HL-60/S4 (cell line): ENCODE data around the gene FRAT1.
"Not testable (repeated sequence)": the region's sequence is repeated elsewhere in the genome, so short reads cannot be mapped to it uniquely, and the experiment has no call there.

ENCODE experiments used
- in situ Hi-C: fragments of 300-500 bp; cut with MboI; formaldehyde crosslinking; loops from 2 replicates; pipeline ENCODE4 v1.14.3; 2022; ENCODE audit warnings: low sequenced_read_pairs

FRAT1 gene

DNA sequence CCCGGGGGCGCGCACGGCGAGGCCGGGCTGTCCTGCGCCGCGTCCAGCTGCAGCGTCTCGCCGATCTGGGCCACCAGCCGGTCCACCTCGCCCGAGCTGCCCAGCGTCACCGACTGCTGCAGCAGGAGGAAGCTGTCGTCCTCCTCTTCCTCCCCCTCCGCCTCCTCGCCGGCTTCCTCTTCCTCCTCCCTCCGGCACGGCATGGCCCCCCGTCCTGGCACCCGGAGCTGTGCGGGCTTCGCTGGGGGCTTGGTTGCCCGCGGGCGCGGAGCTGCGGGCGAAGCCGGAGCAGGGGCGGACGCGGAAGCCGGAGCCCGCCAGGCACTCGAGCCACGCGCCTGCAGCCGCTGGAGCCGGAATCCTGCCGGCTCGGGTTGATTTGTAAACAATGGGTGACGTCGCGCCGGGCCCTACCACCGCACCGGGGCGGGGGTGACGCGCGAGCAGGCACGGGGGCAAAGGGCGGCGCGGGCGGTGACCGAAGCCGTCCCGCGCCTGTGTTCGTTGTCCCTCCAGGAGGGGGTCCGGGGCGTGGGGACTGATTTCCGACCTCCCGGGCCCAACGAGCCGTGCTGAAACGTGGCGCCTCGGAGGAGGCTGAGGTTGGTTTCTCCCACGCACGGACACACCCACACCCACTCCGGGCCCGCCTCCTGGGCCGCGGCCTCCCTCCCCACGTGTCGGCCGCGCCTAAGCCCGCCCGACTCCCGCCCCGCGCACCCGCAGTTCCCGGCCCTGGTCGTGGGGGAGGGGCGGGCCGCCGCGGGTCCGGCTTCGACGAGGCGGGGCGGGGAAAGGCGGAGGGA is 15.5 kb downstream of the FRAT1 start, which contains the start of gene FRAT2:
TSS of gene FRAT2 (minus strand) at position 360 of the 806 bp plus-strand sequence. CDS start at position 203, 157 bp downstream.
- in situ Hi-C loops = no loop called here

DNA sequence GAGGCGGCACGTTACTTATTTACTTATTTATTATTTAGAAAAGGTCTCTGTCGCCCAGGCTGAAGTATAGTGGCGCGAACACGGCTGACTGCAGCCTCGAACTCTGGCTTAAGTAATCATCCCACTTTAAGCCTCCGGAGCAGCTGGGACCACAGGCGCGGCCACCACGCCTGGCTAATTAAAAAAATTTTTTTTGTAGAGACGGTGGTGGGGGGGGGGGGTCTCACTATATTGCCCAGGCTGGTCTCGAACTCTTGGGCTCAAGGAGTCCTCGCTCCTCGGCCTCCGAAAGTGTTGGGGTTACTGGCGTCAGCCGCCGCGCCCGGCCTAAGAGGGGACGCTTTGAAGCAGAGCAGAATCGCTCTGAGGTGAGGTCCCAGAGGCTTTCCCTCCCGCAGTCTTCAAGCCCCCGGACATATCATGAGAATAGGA is 16.1 kb downstream of the FRAT1 start:
- in situ Hi-C loops = no loop called here

DNA sequence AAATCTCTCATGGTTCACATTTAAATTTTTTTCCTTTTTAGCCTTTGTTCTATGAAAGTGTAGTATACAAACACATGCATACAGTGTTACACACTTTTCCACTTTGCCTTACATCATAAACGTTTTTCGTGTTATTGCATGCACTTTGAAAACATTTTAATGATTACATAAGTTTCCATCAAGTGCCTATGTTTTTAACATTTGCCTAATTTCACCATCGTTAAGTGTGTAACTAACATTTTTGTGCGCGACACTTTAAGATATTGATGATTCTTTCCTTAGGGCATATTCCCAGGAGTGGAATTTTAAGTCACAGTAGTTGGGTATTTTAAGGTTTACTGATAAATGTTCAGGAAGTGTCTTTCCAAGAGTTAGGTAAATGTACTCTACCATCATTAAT is 16.9 kb downstream of the FRAT1 start:
- in situ Hi-C loops = no loop called here

DNA sequence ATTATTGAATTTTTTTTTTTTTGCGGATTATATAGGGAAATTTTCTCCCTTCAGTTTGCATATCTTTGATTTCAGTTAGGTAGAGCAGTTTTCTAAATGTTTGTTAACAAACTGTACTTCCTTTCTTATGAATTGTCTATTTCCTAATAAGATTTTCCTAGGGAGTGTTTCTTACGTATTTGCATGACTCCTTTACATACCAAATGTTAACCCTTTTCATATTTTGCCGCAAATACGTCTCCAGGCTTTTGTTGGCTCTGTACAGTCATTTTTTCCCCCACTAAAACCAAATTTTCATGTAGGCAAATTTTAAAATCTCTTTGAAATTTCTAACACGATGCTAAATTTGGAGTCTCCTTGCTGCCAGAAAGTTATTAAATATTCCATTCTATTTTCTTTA is 17.4 kb downstream of the FRAT1 start:
- in situ Hi-C loops = no loop called here

DNA sequence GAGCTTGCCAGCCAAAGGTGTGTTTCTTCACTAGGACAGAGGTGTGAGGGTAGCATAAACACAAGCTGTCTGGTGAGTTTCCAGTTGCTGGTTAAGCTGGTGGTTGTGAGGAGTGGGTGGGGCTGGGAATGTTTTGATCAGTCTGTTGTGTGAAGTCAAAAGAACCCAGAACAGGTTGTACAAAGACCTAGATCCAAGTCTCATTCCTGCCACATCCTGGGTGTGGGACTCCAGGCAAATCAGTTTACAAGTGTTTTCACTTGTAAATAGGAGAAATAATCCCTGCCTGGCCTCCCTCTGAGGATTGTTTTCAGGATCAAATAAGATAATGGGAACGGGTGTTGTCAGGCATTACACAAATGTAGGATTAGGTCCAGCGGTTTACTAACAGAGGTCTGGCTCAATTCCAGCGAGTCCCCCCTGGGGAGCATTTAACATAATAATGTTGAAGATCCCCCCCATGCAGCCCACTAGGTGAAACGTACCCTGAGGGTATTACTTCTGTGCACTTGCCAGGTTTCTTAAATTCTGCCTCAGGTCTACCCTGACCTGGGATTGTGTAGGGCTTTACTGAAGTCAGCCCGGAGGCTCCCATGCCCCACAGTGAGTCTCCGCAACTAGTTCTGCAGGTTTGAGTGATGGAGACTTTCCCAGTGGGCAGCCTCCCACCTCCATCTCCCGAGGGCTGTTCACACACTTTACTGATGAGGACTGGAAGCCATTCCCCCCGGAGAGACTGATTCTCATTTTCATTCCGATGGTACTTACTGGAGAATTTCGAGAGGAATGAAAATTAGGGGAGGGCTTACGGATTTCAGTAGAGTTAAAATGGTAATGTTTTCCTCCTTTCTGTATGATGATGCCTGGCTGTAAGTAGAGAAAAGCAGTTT is 18.1 kb downstream of the FRAT1 start:
- in situ Hi-C loops = no loop called here

DNA sequence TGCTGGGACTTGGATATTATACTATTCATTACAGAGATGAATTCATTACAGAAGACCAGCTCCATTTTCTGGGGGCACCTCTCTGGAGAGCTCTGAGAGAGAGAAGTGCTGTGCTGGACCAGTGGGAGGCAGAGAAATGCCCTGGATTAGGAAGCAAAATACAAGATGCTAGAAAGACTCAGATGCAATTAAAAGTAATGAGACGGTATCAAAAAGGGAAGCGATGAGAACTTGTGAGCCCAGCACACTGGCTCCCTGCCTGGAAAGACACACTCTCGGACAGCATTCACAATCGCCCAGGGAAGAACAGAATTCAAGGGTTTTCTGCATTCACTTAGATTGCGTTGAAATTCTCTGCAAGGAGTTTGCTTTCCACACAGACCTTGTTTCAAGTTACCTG is 19.0 kb downstream of the FRAT1 start:
- in situ Hi-C loops = no loop called here

DNA sequence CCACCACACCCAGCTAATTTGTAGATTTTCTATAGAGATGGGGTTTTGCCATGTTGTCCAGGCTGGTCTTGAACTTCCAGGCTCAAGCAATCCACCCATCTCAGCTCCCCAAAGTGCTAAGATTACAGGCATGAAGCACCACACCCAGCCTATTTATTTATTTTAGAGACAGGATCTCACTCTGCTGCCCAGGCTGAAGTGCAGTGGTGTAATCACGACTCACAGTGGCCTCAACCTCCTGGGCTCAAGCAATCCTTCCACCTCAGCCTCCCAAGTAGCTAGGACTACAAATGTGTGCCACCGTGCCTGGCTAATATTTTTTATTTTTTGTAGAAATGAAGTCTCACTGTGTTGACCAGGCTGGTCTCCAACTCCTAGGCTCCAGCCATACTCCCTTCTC is 22.3 kb downstream of the FRAT1 start:
- in situ Hi-C loops = no loop called here

DNA sequence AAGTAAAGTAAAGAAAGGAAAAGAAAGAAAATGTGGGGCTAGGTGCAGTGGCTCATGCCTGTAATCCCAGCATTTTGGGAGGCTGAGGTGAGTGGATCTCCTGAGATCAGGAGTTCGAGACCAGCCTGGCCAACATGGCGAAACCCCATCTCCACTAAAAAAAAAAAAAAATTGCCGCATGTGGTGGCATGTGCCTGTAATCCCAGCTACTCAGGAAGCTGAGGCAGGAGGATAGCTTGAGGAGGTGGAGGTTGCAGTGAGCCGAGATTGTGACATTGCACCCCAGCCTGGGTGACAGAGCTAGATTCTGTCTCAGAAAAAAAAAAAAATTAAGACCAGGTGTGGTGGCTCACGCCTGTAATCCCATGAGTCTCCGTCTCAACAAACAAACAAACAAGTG is 24.6 kb downstream of the FRAT1 start:
- in situ Hi-C loops = not testable (repeated sequence)

DNA sequence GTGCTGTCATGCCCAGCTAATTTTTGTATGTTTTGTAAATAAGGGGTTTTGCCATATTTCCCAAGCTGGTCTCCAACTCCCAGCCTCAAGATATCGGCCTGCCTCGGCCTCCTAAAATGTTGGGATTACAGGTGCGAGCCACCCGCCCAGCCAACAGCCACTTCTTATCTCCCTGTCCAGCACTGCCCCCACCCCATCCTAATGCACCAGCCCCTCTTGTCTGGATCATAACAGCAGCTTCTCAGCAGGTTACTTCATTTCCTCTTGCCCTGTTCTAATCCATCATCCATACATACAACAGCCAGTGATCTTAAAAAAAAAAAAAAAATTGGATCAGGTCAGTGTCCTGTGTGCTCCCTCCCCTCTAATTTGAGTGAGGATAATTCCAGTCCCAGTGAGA is 28.2 kb downstream of the FRAT1 start:
- in situ Hi-C loops = no loop called here

DNA sequence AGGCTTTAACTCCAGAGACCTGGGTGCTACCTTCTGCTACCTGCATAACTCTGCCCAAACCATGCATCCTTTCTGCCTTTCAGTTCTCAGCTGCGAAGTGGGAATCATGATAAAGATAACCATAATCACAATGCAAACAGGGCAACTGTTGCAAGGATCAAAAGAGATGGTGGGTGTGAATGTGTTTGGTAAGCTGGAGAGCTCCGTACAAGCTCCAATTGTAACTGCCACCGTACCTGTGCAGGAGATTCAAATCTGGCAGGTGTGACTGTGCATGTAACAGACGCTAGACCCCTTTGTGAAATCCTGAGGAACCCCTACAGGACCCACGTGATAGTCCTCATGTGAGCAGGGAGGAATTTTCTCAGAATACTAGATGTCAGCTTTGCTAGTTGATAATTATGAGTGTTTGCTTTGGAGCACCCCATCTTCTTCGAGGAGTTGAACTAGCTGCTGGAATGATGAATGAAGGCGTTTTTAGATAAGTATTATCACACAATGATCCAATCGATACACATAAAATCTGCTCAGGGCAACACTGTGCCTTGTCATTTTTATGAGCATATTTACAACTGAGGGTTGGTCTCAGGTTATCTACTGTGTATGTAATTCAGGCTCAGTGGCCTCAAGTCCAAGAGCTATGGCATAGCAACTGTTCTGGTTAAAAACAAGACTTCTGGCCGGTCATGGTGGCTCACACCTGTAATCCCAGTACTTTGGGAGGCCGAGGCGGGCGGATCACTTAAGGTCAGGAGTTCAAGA is 30.9 kb downstream of the FRAT1 start:
- in situ Hi-C loops = no loop called here

DNA sequence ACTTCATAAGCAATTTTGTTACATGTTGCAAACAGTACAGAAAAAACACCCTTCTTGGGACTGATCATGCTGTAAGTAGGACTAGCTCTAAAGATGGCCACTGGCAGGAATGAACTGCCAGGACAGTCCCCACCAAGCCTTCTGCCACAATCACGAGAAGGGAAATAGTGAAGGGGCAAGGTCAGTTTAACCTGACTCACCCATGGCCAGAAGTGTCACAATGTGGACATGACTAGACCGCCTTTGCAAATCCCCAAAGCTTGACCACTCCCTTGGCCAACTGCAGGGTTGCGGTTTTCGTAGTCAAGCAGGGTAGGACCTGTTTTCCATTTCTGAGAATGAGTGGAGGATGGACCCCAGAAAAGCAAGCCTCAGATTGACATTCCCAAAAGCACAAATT is 34.9 kb downstream of the FRAT1 start:
- in situ Hi-C loops = no loop called here

DNA sequence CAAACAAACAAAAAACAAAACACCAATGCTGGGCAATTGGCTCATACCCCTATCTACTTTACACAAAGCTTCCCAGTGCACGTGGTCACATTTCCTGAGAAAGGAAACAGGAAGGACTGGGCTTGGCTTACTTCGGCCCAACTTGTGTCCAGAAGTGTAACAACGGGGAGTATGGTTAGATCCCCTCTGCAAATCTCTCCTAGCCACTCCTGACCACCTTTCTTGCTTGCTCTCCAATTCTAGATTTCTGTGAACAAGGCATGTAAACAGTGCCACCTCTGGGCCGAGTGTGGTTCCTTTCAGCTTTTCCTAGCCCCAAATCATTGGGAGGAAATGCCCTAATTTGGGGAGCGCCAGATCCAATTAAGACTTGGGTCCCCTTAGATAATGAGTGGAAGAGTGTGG is 36.5 kb downstream of the FRAT1 start:
- in situ Hi-C loops = no loop called here

DNA sequence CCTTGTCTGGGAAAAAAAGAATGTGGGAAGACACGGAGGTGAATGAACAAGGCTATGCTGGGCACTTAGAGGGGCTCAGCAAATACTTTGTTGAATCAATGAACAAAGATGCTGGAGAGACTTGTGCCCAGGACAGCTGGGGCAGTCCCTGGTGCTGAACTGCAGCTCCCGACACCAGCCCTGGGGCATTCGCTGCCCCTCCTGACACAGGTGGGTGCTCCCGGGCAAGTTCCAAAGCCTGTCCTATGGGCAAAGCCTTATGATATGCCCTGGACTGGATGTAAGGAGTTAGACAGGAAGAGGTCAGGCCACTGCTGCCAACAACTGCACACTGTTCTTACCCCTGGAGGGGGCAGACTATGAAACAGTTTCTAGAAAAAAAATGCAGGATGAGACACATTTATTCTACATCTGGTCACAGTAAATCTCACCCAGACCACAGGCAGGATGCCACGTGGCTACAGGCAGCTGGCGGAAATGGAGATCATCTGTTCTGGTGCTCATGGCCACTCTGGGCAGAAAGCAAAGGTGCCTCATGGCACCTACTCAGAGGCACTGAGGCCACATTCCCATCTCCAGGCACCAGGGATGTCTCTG is 37.3 kb downstream of the FRAT1 start:
- in situ Hi-C loops = no loop called here

DNA sequence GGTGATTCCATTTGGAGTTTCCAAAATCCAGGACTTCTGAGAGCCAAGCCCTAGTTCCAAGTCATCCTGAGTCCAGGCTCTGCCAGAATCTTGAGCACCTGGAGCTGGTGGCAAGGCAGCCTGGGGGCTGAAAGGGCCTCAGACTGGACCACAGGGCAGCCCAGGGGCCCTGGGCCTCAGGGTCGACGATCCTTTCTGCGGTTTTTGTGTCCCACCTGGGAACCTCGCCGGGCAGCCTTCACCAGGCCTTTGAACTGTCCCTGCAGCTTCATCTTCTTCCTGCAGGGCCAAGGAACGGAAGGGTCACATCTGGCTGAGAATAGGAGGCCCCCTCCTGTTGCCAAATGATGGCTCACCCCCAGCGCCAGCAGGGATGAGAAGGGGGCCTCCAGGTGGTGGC is 37.8 kb downstream of the FRAT1 start:
- in situ Hi-C loops = no loop called here

DNA sequence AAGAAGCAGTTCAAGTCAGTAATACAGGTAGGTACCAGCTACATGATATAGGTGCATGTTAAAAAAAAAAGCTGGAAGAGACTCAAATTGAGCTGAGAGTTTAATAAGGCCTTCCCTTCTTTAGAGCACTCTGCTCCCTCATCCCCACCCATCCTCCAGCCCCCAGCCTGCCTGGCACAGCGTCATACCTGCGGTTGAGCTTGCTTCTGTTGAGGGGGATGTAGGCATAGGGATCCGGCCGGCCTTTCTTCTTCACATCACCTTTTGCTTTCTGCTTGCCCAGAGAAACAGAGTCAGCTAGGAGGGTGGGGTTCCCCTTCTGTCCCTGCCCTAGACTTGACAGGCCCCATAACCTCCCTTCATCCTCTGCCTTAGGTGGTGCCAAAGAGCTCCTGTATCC is 39.3 kb downstream of the FRAT1 start:
- in situ Hi-C loops = no loop called here

DNA sequence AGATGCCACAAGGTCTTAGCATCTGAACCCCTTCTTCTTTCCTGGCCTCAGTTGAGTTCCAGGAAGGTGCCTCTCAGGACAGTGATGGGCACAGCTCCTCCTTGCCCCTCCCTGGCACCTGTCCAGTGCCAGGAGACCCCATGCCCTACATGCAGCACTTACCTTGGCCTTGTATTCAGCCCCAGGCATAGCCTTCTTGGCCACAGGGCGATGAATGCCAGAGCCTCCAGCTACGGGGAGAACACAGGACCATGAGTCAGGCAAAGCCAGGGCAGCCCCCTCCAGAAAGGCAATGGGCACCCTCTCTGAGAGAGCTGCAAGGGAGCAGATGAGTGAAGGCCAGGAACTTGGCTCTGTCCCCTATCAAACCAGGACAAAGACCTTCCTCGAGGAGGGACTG is 39.7 kb downstream of the FRAT1 start:
- in situ Hi-C loops = no loop called here

DNA sequence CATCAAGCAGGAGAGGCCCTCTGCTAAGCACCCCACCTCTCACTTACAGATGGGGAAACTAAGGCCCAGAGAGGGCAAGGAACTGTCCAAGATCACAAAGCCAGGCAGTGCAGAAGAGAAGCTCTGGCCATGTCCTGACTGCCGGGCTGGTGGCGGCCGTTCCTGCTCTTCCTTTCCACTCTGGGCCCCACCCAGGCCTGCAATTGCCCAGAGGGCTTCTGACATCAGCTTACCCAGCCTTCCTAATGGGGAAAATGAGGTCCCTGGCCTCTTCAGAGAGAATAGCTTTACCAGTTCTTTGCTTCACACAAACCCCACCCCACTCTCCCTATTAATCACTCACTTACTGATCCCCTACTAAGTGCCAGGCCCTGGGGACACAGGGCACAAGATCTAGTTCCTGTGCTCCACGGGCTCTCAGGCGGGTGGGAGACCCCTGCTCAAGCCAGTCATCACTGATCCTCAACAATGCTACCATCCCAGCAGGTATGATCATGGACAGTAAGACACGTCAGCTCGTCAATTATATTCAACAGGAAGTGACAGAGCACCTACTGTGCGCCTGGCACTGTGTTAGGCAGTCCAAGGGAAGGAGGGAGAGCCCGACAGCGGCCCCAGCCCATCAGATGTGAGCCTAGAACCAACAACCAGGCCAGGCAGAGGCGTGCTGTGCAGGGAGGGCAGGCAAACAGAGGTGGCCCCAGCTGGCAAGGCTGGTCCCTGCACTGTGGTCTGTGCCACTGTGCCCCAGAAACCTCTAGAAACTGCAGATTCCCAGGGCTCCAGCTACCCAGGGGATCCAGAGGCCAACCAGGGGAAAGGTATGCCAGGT is 41.9 kb downstream of the FRAT1 start:
- in situ Hi-C loops = no loop called here

DNA sequence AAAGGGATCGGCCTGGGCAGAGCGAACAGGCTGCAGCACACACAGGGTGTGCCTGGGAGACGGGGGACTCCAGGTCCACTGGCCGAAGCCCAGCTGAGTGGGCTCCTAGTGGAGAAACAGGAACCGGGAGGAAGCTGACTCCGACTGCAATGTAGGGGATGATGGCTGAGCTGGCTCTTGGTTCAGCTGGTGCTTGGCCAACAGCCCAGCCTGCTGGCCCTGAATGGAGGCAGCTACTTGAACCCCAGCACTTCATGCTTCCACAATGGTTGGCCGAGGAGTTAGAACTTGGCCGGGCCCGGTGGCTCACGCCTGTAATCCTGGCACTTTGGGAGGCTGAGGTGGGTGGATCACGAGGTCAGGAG is 42.4 kb downstream of the FRAT1 start:
- in situ Hi-C loops = no loop called here

DNA sequence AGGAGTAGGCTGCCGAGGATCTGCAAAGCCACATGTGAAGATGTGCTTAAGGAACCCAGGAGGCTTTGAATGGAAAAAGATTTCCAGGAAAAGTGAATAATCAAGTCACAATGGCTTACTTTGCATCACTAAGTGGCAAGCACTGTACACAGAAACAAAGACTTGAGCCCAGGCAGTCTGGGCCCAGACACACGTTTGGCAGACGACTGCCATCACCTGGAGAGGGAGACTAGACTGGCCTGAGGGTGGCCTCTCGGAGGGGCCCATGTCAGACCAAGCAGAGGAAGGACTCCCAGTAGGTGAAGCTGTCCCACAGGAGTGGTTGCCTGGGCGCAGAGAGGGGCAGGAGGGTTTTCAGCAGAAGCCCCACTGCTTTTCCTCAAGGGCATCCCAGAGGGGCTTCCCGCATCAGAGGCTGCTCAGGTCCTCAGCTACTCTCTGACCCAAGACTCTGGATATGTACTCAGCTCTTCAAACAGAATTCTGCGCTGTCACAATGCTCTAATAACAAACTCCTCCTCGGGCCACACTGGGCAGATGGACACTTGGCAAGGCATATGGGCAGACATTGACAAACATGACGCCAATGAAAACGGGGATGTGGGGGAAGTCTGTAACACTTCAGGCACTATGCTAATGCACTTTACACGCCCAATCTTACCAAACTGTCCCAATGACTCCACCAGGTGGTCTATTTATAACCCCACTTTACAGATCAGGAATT is 43.4 kb downstream of the FRAT1 start:
- in situ Hi-C loops = no loop called here
